HepG2 (cell line): ENCODE data around the gene TOM1L1. TPM values are rescaled to one million over a fixed set of nuclear protein-coding genes. Genes with fewer than 3 reads are reported as not detected.

Experiments
- ATAC-seq: fragments of 200-7000 bp; cut with Tn5 transposase; 3 replicates; pipeline ENCODE4 v1.9.1; 2020; ENCODE audit warnings: mild to moderate bottlenecking, moderate library complexity
- BruUV-seq: library from RNA; stranded (reverse); fragments of 400-500 nt; replicated peaks from 2 replicates; lab custom pipeline; 2021; lab: Mats Ljungman, UMichigan
- CTCF ChIA-PET: fragments of 300-600 bp; formaldehyde crosslinking; extraction: SDS; loops from one replicate; lab custom pipeline; 2021; ENCODE audit warnings: low total read pairs, inconsistent platforms, low intra/inter-chr PET ratio; lab: Yijun Ruan, JAX
- POLR2A ChIA-PET: fragments of 350-600 bp; sonication (Branson Sonifier 250); formaldehyde crosslinking; loops from one replicate; lab custom pipeline; 2020; ENCODE audit warnings: antibody characterized with exemption, inconsistent platforms; lab: Yijun Ruan, JAX
- DNase-seq: peaks from one replicate; pipeline ENCODE4 v3.0.0-alpha.2; 2015; ENCODE audit warnings: low spot score
- FAIRE-seq: peaks from 3 replicates; lab custom pipeline; 2011; peaks lifted over from hg19 to GRCh38; lab: Jason Lieb, UNC
- H2AFZ ChIP-seq: one replicate; pipeline ENCODE4 v1.6.1; 2011; ENCODE audit warnings: low read length, inconsistent platforms
- H3K27ac ChIP-seq: fragments of 300-600 bp; 3 replicates; pipeline ENCODE4 v1.8.0; 2011; ENCODE audit warnings: mixed run types, mild to moderate bottlenecking, mixed read lengths, low read length, inconsistent platforms; ENCODE audit not compliant: insufficient read depth; ENCODE audit errors: extremely low read length
- H3K27me3 ChIP-seq, 2 experiments: fragments of 200-600 bp in 1 of 2; 2 replicates in 1 of 2; 3 replicates in 1 of 2; pipeline versions ENCODE4 v1.6.0 to v1.8.0; 2011; ENCODE audit warnings: low read length in 2 of 2, mild to moderate bottlenecking in 2 of 2, moderate library complexity in 2 of 2, inconsistent platforms in 1 of 2; ENCODE audit not compliant: insufficient read depth in 2 of 2, control insufficient read depth in 1 of 2
- H3K36me3 ChIP-seq, 2 experiments: fragments of 200-600 bp in 1 of 2; replicated peaks in 1 of 2; 2 replicates in 1 of 2; 3 replicates in 1 of 2; pipeline versions ENCODE4 v1.5.1 to v1.8.0; 2011; ENCODE audit warnings: low read length in 2 of 2, inconsistent platforms in 1 of 2; ENCODE audit not compliant: insufficient read depth in 2 of 2, control insufficient read depth in 1 of 2
- H3K4me1 ChIP-seq: 2 replicates; pipeline ENCODE4 v1.5.1; 2012; ENCODE audit warnings: low read length, inconsistent platforms; ENCODE audit not compliant: insufficient read depth
- H3K4me2 ChIP-seq: 2 replicates; pipeline ENCODE4 v1.6.0; 2011; ENCODE audit warnings: low read depth, low read length, inconsistent platforms
- H3K4me3 ChIP-seq, 3 experiments: fragments of 200-600 bp in 1 of 3; sonication (generic), shearing (Covaris generic) in 1 of 3; replicated peaks in 1 of 3; 2 replicates each; pipeline ENCODE4 v1.5.1; 2011 to 2016; ENCODE audit warnings: low read length in 3 of 3, inconsistent platforms in 2 of 3, low read depth in 2 of 3, mild to moderate bottlenecking in 2 of 3, control low read depth in 1 of 3, mixed read lengths in 1 of 3; ENCODE audit not compliant: insufficient read depth in 1 of 3
- H3K79me2 ChIP-seq: one replicate; pipeline ENCODE4 v1.6.1; 2011; ENCODE audit warnings: low read length, inconsistent platforms; ENCODE audit not compliant: insufficient read depth
- H3K9ac ChIP-seq: 2 replicates; pipeline ENCODE4 v1.6.0; 2011; ENCODE audit warnings: mild to moderate bottlenecking, low read depth, low read length, inconsistent platforms; ENCODE audit not compliant: insufficient read depth
- H3K9me3 ChIP-seq: 2 replicates; pipeline ENCODE4 v1.5.1; 2012; ENCODE audit warnings: mild to moderate bottlenecking, low read length
- H4K20me1 ChIP-seq: 2 replicates; pipeline ENCODE4 v1.6.0; 2011; ENCODE audit warnings: inconsistent platforms, mild to moderate bottlenecking, low read length, moderate library complexity; ENCODE audit not compliant: insufficient read depth
- AFF4 ChIP-seq: sonication (generic); formaldehyde crosslinking; IDR thresholded peaks from 2 replicates; pipeline ENCODE4 v1.4.0; 2020; ENCODE audit warnings: missing genetic modification reagents
- BHLHE40 ChIP-seq: IDR thresholded peaks from 2 replicates; pipeline ENCODE4 v1.6.1; 2011; ENCODE audit warnings: low read length, improper control_type of control experiment
- CREB1 ChIP-seq, 2 experiments: fragments of 450-650 bp in 1 of 2; IDR thresholded peaks; 2 replicates each; pipeline ENCODE4 v1.6.1; 2016 to 2017; ENCODE audit warnings: control low read depth in 1 of 2, mild to moderate bottlenecking in 1 of 2, missing compliant biosample characterization in 1 of 2, missing genetic modification characterization in 1 of 2
- FOXC1 ChIP-seq: sonication (generic); formaldehyde crosslinking; IDR thresholded peaks from 2 replicates; pipeline ENCODE4 v1.8.0; 2022; ENCODE audit warnings: mild to moderate bottlenecking, missing genetic modification reagents, borderline replicate concordance
- KLF11 ChIP-seq: IDR thresholded peaks from 2 replicates; pipeline ENCODE4 v1.6.1; 2016; ENCODE audit warnings: missing compliant biosample characterization
- MTERF4 ChIP-seq: sonication (generic); formaldehyde crosslinking; IDR thresholded peaks from 2 replicates; pipeline ENCODE4 v1.8.0; 2023; ENCODE audit warnings: mild to moderate bottlenecking, missing genetic modification reagents
- NKX3-1 ChIP-seq: sonication (generic); formaldehyde crosslinking; IDR thresholded peaks from 2 replicates; pipeline ENCODE4 v1.5.0; 2020; ENCODE audit warnings: missing genetic modification reagents
- SATB2 ChIP-seq: sonication (generic); formaldehyde crosslinking; IDR thresholded peaks from 2 replicates; pipeline ENCODE4 v1.5.0; 2020; ENCODE audit warnings: missing genetic modification reagents
- ZBTB7B ChIP-seq: sonication (generic); formaldehyde crosslinking; IDR thresholded peaks from 2 replicates; pipeline ENCODE4 v1.4.0; 2020; ENCODE audit warnings: missing genetic modification reagents
- ZNF160 ChIP-seq: sonication (generic); formaldehyde crosslinking; IDR thresholded peaks from 2 replicates; pipeline ENCODE4 v1.8.0; 2022; ENCODE audit warnings: mild to moderate bottlenecking, inconsistent platforms, missing genetic modification reagents
- ZNF24 ChIP-seq: fragments of 450-650 bp; IDR thresholded peaks from 2 replicates; pipeline ENCODE4 v1.6.1; 2017; ENCODE audit warnings: antibody characterized with exemption, mild to moderate bottlenecking
- ZNF264 ChIP-seq: sonication (generic); formaldehyde crosslinking; IDR thresholded peaks from 2 replicates; pipeline ENCODE4 v1.4.0; 2020; ENCODE audit warnings: missing genetic modification reagents
- ZNF75D ChIP-seq: sonication (generic); formaldehyde crosslinking; IDR thresholded peaks from 2 replicates; pipeline ENCODE4 v1.8.1; 2023; ENCODE audit warnings: missing genetic modification reagents, mild to moderate bottlenecking, borderline replicate concordance
- WGBS: methylation state at CpG from one replicate; pipeline ENCODE4 v1.1.6; 2017; ENCODE audit warnings: low lambda C conversion rate; 5-methylcytosine and 5-hydroxymethylcytosine counted together
- in situ Hi-C: cut with HindIII; loops from 2 replicates; pipeline ENCODE4 v1.10.0; 2017; ENCODE audit warnings: low pct_unique_long_range_greater_than_20kb; ENCODE audit not compliant: extremely low pct_ligation_motif_present
- intact Hi-C: fragments of 100-400 bp; cut with micrococcal nuclease; formaldehyde crosslinking; loops from one replicate; pipeline ENCODE4 v1.10.0; 2022; ENCODE audit not compliant: unreplicated experiment
- polyA plus RNA-seq, 8 experiments: library from polyadenylated mRNA; depleted of rRNA in 3 of 8; stranded (reverse) in 7 of 8; unstranded in 1 of 8; fragments of >200 nt; fragmentation: Illumina TruSeq in 4 of 8; extraction: Trizol in 4 of 8; gene quantifications; 2 replicates each; pipeline versions ENCODE4 v1.2.1 to v1.2.3, GENCODE V29; 2011 to 2016; ENCODE audit warnings: low read depth in 4 of 8, missing spikeins in 1 of 8, mixed read lengths in 1 of 8; ENCODE audit not compliant: insufficient read depth in 1 of 8
- total RNA-seq, 5 experiments: library from RNA; depleted of rRNA; stranded (reverse); fragments of >200 nt; fragmentation: Illumina TruSeq; extraction: Trizol; gene quantifications; 2 replicates each; pipeline ENCODE4 v1.2.3, GENCODE V29; 2016; ENCODE audit warnings: low read depth in 1 of 5

TOM1L1 gene
- total and polyA plus RNA-seq, 2 of the 13 experiments (the other 11 are each of a cell fraction or from before 2014, with no cell fraction given) = 45.3 to 51.3 TPM

- ChIA-PET CTCF (no interaction called here), POLR2A (no interaction called here)
- 84% methylated on average over 3 of the region's 3 CpGs for WGBS
- in situ Hi-C loops = loop anchor here (25.0 kb wide), 2 partner anchors 962 to 1862 kb away; no protein-coding TSS in a partner anchor
- no peak overlapping the region for H3K4me3 ChIP-seq
- peaks cover 12% of the 10 kb centered on the region for H3K4me1 ChIP-seq
- peaks cover 5% of the 10 kb centered on the region; the same call in 1 of the 2 replicates for H4K20me1 ChIP-seq
- BruUV-seq = no TSS peak
- FAIRE-seq = no peak
- no peak overlapping the region for H3K27ac ChIP-seq
- no peaks in the 10 kb centered on the region for H3K36me3 ChIP-seq
- TF ChIP-seq ZNF160 (CRISPR knock-in tag) (no peak), ZNF24 (no peak), CREB1 (IDR thresholded peaks at IDR 0.05) (peak; percentile 48), CREB1 (CRISPR knock-in tag; IDR thresholded peaks at IDR 0.05) (no peak)
- no peak overlapping the region for H2AFZ ChIP-seq
- H3K4me2 ChIP-seq = no peak overlapping the region
- intact Hi-C loops = no loop called here
- no peaks in the 10 kb centered on the region; a peak in 1 of 5 replicates for H3K27me3 ChIP-seq
- H3K79me2 ChIP-seq = peaks cover 18% of the 10 kb centered on the region
- no peak for DNase-seq
- ATAC-seq = no peak
- no peaks in the 10 kb centered on the region for H3K9me3 ChIP-seq
- H3K9ac ChIP-seq = no peak overlapping the region
These were observed 1.5 kb upstream of the TOM1L1 start for GRCh38 chr17:54899201-54899600.

GRCh38 chr17:54899721-54900456 is 763 bp upstream of the TOM1L1 start:
- H3K4me1 ChIP-seq = peaks cover 12% of the 10 kb centered on the region
- ChIA-PET CTCF (no interaction called here), POLR2A (interaction anchor here (1.2 kb wide), 1 partner anchor 73 kb away, joined by 3 read pairs; no protein-coding TSS in a partner anchor)
- FAIRE-seq (no peak), ATAC-seq (peak; percentile 33), DNase-seq (peak; percentile 27)
- no peaks in the 10 kb centered on the region; a peak in 1 of 5 replicates for H3K27me3 ChIP-seq
- H3K79me2 ChIP-seq = peaks cover 24% of the 10 kb centered on the region
- no TSS peak for BruUV-seq
- in situ Hi-C loops (loop anchor here (25.0 kb wide), 2 partner anchors 963 to 1863 kb away; no protein-coding TSS in a partner anchor), intact Hi-C loops (loop anchor here (10.0 kb wide), 1 partner anchor 455 kb away; no protein-coding TSS in a partner anchor)
- H3K9me3 ChIP-seq = no peaks in the 10 kb centered on the region
- peak overlapping the region; percentile 68 to 92 (median 91) for H3K4me3 ChIP-seq
- peak overlapping the region; percentile 70 for H2AFZ ChIP-seq
- no peak overlapping the region for H3K27ac ChIP-seq
- H4K20me1 ChIP-seq = peaks cover 5% of the 10 kb centered on the region; the same call in 1 of the 2 replicates
- H3K9ac ChIP-seq = peak overlapping the region; percentile 76
- 2% methylated on average over 17 of the region's 18 CpGs for WGBS
- no peak overlapping the region; the same call in 1 of the 2 replicates for H3K4me2 ChIP-seq
- H3K36me3 ChIP-seq = no peaks in the 10 kb centered on the region
- 0 out of 2 replicates have a peak, but pooled peaks have one; percentile 4 for TF ChIP-seq ZBTB7B (CRISPR knock-in tag)
- no peak for TF ChIP-seq MTERF4
- TF ChIP-seq AFF4 (CRISPR knock-in tag) = no peak
- no peak for TF ChIP-seq ZNF75D (CRISPR knock-in tag)
- TF ChIP-seq KLF11 (CRISPR knock-in tag) = no peak
- no peak for TF ChIP-seq ZNF264 (CRISPR knock-in tag)
- peak; percentile 70; the same call in 1 of the 2 replicates for TF ChIP-seq FOXC1
- no peak for TF ChIP-seq SATB2 (CRISPR knock-in tag)
- no peak for TF ChIP-seq NKX3-1 (CRISPR knock-in tag)
- no peak for TF ChIP-seq BHLHE40
